ENCODE data around the gene HSBP1.

DNA sequence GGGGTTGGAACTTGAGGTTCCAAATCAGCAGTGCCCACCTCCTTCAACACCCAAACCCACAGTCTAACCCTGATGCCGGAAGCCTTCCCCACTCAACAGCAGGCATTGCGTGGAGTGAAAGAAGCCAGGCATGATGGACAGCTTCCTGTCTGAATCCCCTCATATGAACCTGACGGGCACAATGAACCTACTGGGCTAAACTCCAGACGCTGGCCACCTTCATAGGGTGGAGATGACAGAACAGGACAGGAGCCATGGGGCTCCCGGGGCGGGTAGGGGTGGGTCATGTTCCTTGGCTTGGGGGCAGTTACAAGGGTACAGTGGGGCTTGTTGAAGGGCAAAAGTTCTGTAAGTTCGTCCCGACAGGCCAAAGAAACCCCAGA is 460 bp upstream of the HSBP1 start:
- TF ChIP-seq, protein P1, sequence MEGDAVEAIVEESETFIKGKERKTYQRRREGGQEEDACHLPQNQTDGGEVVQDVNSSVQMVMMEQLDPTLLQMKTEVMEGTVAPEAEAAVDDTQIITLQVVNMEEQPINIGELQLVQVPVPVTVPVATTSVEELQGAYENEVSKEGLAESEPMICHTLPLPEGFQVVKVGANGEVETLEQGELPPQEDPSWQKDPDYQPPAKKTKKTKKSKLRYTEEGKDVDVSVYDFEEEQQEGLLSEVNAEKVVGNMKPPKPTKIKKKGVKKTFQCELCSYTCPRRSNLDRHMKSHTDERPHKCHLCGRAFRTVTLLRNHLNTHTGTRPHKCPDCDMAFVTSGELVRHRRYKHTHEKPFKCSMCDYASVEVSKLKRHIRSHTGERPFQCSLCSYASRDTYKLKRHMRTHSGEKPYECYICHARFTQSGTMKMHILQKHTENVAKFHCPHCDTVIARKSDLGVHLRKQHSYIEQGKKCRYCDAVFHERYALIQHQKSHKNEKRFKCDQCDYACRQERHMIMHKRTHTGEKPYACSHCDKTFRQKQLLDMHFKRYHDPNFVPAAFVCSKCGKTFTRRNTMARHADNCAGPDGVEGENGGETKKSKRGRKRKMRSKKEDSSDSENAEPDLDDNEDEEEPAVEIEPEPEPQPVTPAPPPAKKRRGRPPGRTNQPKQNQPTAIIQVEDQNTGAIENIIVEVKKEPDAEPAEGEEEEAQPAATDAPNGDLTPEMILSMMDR (conservative IDR thresholded peaks at IDR 0.05; ENCODE audit: low read depth, low read length): no peak
- TF ChIP-seq EZH2 (IDR thresholded peaks at IDR 0.05; ENCODE audit: low read length, unreplicated experiment) (no peak), EZH2phosphoT487 (IDR thresholded peaks at IDR 0.05; ENCODE audit: borderline replicate concordance, low read length) (no peak)

Measured in PC-3 (cell line).